GM21528 (cell line): ENCODE results near the gene BNC2.

Source experiments
- ATAC-seq: cut with Tn5 transposase; IDR thresholded peaks from one replicate; pipeline ENCODE4 v1.9.1; 2021; ENCODE audit warnings: mild to moderate bottlenecking, moderate library complexity; ENCODE audit not compliant: unreplicated experiment, low FRiP score

The BNC2 gene

GRCh38 chr9:16767366-16767765, 103.1 kb downstream of the BNC2 start:
- no peak for ATAC-seq

GRCh38 chr9:16763946-16764345, 106.5 kb downstream of the BNC2 start:
- no peak for ATAC-seq

- ATAC-seq = no peak
These were observed 114.9 kb downstream of the BNC2 start for GRCh38 chr9:16755467-16756160.

DNA sequence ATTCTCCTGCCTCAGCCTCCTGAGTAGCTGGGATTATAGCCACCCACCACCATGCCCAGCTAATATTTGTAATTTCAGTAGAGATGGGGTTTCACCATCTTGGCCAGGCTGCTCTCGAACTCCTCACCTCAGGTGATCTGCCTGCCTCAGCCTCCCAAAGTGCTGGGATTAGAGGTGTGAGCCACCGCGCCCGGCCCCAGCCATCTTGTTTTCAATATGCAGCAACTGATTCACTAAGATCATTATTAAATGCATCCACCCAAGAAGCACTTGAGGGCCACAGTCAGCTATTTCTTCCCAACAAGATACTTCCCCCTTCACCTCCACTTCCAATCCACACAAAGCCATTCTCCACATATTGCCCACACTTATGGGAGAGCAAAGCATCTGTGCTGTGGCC, 115.8 kb downstream of the BNC2 start:
- no peak for ATAC-seq

DNA sequence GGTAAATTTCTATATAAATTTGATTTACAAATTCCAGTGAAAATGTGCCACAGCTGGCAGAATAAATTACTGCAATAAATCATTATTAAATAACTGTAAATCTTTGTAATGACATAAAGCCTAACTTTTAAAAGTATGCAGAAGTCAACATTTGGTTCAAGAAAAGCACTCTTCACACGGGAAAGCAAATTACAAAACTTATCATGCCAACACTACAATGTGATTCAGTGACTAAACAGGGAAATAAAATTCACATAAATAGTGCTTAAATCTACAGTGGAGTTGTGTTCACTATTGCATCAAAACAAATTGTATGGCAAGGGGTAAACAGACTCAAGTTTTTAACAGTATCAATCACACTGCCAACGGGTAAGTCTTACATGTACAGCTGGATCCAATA, 117.2 kb downstream of the BNC2 start:
- no peak for ATAC-seq

DNA sequence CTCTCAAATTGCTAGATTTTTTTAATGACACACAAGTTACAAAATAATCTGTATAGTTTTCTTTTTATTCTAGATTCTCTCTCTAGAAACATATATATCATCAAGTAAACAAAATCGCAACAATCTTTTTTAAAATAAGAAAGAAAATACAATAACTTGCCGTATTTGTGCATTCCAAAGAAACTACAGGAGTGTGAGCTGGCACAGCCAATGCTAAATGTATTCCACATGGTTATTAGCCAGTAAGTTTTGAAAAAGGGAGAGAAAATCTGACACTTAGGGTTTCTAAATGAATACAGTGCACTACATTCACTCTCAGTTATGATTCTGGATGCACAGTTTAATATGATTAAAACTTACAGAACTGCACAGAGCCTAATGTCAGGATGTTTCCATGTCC, 117.9 kb downstream of the BNC2 start:
- ATAC-seq = no peak

- no peak for ATAC-seq
These were observed 119.9 kb downstream of the BNC2 start for GRCh38 chr9:16750553-16750952.

DNA sequence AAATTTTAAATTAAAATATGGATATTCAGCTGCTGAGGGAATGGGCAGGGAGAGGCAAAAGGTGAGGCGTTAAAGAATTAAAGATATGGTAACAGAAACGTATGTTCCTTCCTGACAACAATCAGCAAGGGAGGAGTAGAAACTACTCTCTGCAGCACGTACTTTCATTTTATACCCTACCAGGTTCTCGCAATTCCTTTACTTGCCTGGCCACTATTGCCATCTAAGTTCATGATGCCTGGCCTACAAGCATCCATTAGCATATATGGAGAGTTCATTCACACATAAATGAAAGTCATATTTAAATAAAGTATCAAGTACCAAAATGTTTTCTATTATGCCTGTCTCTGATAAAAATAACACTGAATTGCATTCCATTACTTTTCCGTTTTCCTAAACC, 125.1 kb downstream of the BNC2 start:
- no peak for ATAC-seq

DNA sequence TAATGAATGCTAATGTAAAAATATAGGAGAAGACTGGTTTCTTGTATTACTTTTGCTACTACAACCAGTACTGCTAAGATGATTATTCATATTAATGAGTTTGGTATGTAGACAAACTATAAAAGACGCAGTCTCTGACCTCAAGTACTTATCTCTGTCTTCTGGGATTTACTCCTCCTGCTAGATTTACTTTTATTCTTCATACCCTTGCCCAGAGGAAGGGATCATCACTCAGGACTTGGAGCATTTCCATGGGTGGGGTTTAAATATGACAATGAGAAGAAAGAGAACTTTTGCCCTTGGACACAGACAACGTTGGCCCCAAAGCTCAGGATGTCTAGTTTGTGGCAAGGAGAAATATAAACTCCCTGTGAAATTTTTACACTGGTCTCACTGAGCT, 126.1 kb downstream of the BNC2 start:
- no peak for ATAC-seq

DNA sequence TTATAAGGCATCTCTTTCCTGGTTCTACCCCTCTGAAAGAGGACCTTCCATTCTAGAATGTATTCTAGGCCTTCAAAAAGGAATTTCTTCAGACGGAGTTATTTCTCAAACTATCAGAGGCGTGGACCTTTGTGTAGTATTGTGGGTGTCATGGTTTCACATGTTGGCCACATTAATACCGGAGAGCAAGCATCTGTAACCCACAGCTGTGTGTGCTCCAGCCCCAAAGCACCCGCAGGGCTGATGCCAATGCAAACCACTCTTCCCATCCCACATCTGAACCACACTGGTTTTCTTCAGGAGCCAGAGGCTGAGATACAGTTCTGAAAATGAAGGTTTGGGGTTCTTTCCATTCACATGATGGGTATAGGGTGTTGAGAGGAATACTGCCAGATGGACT, 127.1 kb downstream of the BNC2 start:
- ATAC-seq = no peak

DNA sequence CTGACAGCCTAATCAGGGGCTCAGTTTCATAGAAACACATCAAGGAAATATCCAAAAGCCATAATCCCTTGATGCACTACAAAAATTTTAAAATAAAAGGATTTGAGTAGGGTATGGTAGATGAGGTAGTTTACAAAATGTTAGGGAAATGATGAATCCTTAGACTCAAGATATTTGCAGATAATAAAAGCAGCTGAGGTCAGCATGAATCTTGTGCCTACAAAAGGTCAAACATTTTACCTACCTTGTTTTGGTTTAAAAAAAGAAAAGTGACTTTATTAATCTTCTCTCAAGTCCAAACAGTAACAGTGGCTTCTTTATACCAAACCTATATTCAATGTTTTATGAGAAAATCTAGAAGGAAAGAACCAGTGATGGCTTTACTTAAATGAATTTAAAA, 135.5 kb downstream of the BNC2 start:
- no peak for ATAC-seq

DNA sequence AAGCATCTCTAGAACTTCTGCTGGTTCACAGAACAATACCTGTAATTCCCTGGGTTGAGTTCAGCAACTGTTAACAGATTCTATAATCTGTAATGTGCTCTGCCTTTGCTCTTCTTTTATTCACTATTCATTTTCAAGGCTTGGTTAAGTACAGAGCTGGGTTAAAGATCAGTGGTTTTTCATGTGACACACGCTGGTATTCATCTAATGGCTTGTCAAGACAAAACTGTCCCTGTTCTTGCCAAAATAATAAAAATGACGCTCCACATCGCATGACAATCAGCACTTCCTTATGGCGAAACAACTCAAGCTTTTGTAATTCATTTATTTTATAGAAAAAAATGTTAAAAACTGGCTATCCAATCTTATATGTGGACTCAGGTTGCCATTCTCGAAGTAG, 137.9 kb downstream of the BNC2 start:
- no peak for ATAC-seq

DNA sequence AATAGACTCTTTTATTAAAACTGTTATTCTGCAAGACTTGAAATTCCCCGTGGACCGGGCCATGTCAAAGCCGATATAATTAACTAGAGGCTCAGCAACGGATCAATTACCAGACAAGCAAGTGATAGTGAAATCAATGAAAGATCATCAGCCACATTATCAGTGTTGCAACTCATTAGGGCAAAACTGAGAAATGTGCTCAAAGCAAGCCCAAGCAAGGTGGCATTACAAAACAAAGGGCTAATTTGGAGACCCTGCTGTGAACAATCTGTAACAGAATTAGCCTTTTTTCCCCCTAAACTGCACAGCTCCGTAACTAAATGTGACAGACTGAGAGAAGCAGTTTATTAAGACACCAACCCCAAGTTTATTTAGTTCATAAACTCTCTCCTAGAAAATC, 140.3 kb downstream of the BNC2 start:
- ATAC-seq = no peak

- no peak for ATAC-seq
These were observed 140.8 kb downstream of the BNC2 start for GRCh38 chr9:16729651-16730050.

DNA sequence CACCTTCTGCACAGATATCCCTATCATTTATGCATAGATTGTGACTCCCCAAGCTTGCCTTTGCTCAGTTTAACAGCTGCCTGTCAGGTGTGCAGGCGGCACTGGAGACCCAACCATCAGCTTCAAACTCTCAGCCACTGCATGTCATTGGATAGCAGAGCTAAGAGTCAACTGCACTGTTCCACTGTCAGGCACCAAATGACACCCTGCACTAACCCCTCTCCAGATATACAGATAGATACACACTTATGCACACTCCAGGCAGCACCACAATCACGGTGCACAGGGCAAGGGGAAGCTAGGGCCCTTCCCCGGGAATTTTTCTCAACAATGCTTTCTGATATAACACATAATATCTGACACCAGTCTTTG, 142.3 kb downstream of the BNC2 start:
- ATAC-seq = no peak

DNA sequence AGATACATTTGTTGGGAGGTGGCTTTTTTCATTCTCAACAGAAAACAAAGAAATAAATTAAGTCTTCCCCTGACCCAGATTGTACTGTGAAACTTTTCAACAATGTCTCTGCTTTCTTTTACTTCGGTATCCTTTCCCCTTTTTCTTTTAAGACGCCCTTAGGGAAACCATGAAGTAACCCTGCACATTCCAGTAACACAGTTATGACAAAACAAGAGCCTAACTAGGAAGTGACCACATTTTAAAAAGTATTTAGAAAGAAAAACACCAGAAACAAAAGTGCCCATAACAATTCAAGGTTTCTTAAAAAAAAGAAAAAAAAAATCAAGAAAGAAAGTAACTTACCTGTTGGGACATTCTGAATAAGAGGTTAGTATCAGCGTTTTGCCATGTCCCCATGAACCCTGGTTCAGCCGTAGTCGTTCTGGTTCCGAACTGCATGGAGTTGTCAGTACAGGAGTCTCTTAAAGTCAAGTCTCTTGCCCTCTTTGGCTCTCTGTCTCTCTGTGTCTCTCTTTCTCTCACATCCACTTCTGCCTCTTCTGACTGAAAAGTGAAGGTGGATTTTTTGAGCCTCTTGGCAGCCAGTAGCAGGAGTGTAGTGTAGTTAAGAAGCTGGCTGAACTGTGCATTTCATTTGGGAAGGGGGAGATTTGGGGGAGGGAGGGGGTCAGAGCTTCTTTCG, 142.9 kb downstream of the BNC2 start:
- ATAC-seq = no peak

DNA sequence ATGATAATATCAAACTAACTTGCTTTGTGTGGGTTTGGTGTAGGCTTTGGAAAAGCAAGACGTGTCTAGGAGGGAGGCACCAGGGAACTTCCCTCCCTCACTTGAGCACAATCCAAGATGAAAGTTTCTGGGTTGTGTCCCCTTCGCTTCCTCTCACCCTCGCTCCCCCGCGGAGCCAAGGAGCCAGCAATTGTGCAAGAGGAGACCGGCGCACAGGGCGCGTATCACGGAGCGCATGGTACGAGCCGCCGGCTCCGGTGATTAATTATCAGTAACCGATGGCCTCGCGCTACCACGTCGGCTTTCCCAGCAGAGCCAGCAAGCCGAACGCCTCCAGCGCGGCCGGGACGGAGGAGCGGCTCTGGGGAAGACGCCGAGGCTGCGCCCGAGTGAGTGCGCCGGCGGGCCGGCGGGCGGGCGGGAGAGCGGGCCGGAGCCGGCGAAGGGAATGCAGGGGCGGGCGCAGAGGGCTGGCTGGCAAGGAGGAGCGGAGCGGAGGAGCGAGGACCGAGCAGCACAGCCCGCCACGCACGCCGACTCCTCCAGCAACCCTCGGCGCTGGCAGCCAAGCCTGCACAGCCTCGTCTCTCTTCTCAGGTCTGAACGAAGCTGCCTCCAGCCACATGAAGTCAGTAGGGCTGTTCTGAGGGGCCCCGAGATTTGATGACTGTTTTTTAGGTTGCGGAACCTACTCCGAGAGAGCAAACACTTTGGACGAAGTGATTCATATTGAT, 143.6 kb downstream of the BNC2 start:
- no peak for ATAC-seq

GRCh38 chr9:16726029-16726428, 144.4 kb downstream of the BNC2 start:
- no peak for ATAC-seq

DNA sequence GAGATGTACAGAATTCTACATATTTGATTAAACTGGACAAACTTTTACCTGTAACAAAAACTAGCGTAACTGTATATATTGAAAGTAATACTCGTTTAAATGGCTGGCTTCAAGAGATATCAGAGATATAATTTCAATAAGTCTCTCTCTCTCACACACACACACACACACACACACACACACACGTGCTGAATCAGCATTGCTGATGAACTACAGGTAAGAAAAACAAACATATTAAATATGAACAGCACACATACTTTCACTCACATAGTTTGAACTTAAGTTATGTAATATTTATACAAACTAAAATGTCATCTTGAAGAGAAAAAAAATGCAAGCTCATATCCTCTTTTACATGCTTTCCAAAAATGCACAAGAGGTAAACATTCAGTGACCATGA, 145.4 kb downstream of the BNC2 start:
- no peak for ATAC-seq

- no peak for ATAC-seq
These were observed 148.5 kb downstream of the BNC2 start for GRCh38 chr9:16721972-16722371.

GRCh38 chr9:16720386-16720785, 150.1 kb downstream of the BNC2 start:
- ATAC-seq = no peak

GRCh38 chr9:16719921-16720320, 150.5 kb downstream of the BNC2 start:
- no peak for ATAC-seq
